ENCODE measurements around the gene CAP2. TPM values are rescaled to one million over a fixed set of nuclear protein-coding genes. Genes with fewer than 3 reads are reported as not detected.

CAP2 gene
- total and polyA plus RNA-seq, 9 of the 15 experiments (the other 6 are each of a cell fraction or from before 2014, with no cell fraction given) = not detected

GRCh38 chr6:17504005-17504404 lies 110.6 kb downstream of the CAP2 start:
- H3K9ac ChIP-seq (ENCODE audit: insufficient read depth in 1 of 2, low read depth in 2 of 2, low read length in 2 of 2) = no peak overlapping the region
- no TSS peak for BruUV-seq (replicated peaks)
- in situ Hi-C loops (cut with MboI) = no loop called here
- ATAC-seq (no peak), FAIRE-seq (no peak), DNase-seq (ENCODE audit: extremely low read depth in 1 of 4, low spot score in 3 of 4) (no peak)
- H4K20me1 ChIP-seq (replicated peaks; ENCODE audit: control insufficient read depth, insufficient read depth, low read length) = no peaks in the 10 kb centered on the region
- H3K4me3 ChIP-seq = no peak overlapping the region
- 0% methylated on average over 1 of the region's 1 CpG for WGBS (ENCODE audit: insufficient coverage, low coverage, missing lambda C conversion rate)
- H3K9me1 ChIP-seq (ENCODE audit: control insufficient read depth, insufficient read depth, low read length) = no peaks in the 10 kb centered on the region
- no peaks in the 10 kb centered on the region for H3K79me2 ChIP-seq (ENCODE audit: control insufficient read depth, insufficient read depth, low read length)
- ChIA-PET CTCF (ENCODE audit: low intra/inter-chr PET ratio) (no interaction called here), POLR2A (interaction anchor here (1.6 kb wide), 1 partner anchor 13 kb away, joined by 5 read pairs; no protein-coding TSS in a partner anchor)
- intact Hi-C loops (cut with micrococcal nuclease) = no loop called here
- no peaks in the 10 kb centered on the region for H3K9me3 ChIP-seq (replicated peaks; ENCODE audit: control insufficient read depth, insufficient read depth, low read depth, low read length)
- no peak overlapping the region for H2AFZ ChIP-seq (ENCODE audit: low read depth, low read length)
- H3K27ac ChIP-seq (ENCODE audit: extremely low read depth, low read depth, low read length) = no peak overlapping the region
- H3K27me3 ChIP-seq (ENCODE audit: control insufficient read depth in 2 of 2, insufficient read depth in 2 of 2, low read length in 2 of 2) = peaks cover 4 to 17% of the 10 kb centered on the region in 2 experiments; a peak in 3 of 5 replicates
- H3K4me2 ChIP-seq (ENCODE audit: insufficient read depth, low read length) = no peak overlapping the region
- H3K36me3 ChIP-seq (ENCODE audit: control insufficient read depth, insufficient read depth, low read length) = no peaks in the 10 kb centered on the region
- no peaks in the 10 kb centered on the region for H3K4me1 ChIP-seq (replicated peaks in 1 of 2; ENCODE audit: control insufficient read depth in 2 of 2, insufficient read depth in 2 of 2, low read length in 2 of 2)
- TF ChIP-seq ZNF280B (CRISPR knock-in tag; IDR thresholded peaks at IDR 0.05) (no peak), ZBTB40 (IDR thresholded peaks at IDR 0.05) (no peak), ZBTB40 (CRISPR knock-in tag; IDR thresholded peaks at IDR 0.05) (no peak), PHB (CRISPR knock-in tag; IDR thresholded peaks at IDR 0.05) (no peak), ZNF551 (CRISPR knock-in tag; IDR thresholded peaks at IDR 0.05) (no peak), HDAC1 (IDR thresholded peaks at IDR 0.05) (no peak), BMI1 (IDR thresholded peaks at IDR 0.05; ENCODE audit: low read length) (no peak), ZNF253 (CRISPR knock-in tag; conservative IDR thresholded peaks at IDR 0.05) (no peak), SNIP1 (IDR thresholded peaks at IDR 0.05; ENCODE audit: low read depth) (no peak), SRSF1 (IDR thresholded peaks at IDR 0.05; ENCODE audit: low read depth, low read length) (no peak), ZNF449 (CRISPR knock-in tag; IDR thresholded peaks at IDR 0.05) (no peak)
